Osteoblast (primary cell): Measurements from ENCODE around the gene CD38. TPM values are rescaled to one million over a fixed set of nuclear protein-coding genes. Genes with fewer than 3 reads are reported as not detected.

Source experiments
- DNase-seq: peaks from one replicate; pipeline ENCODE4 v3.0.0; 2011; ENCODE audit warnings: low spot score, mixed read lengths; ENCODE audit not compliant: insufficient read length; ENCODE audit errors: missing footprints
- H2AFZ ChIP-seq: 2 replicates; pipeline ENCODE4 v1.6.0; 2011; ENCODE audit warnings: mild to moderate bottlenecking, low read length
- H3K27ac ChIP-seq: 2 replicates; pipeline ENCODE4 v1.5.1; 2011; ENCODE audit warnings: mild to moderate bottlenecking, low read depth, low read length, moderate library complexity
- H3K27me3 ChIP-seq: 2 replicates; pipeline ENCODE4 v1.6.0; 2012; ENCODE audit warnings: mild to moderate bottlenecking, control low read depth, inconsistent platforms, low read length, moderate library complexity; ENCODE audit not compliant: insufficient read depth
- H3K36me3 ChIP-seq: 2 replicates; pipeline ENCODE4 v1.5.1; 2011; ENCODE audit warnings: mild to moderate bottlenecking, low read length, control low read depth, moderate library complexity; ENCODE audit not compliant: insufficient read depth
- H3K4me1 ChIP-seq: 2 replicates; pipeline ENCODE4 v1.5.1; 2011; ENCODE audit warnings: mild to moderate bottlenecking, low read length, control low read depth, moderate library complexity; ENCODE audit not compliant: insufficient read depth
- H3K4me2 ChIP-seq: 2 replicates; pipeline ENCODE4 v1.6.0; 2011; ENCODE audit warnings: mild to moderate bottlenecking, low read length; ENCODE audit not compliant: insufficient read depth
- H3K4me3 ChIP-seq: fragments of 200-600 bp; sonication (generic); 3 replicates; pipeline ENCODE4 v1.5.1; 2012; ENCODE audit warnings: mild to moderate bottlenecking, low read length, inconsistent platforms; ENCODE audit not compliant: insufficient read depth
- H3K79me2 ChIP-seq: 2 replicates; pipeline ENCODE4 v1.6.0; 2012; ENCODE audit warnings: mild to moderate bottlenecking, low read length, control low read depth, inconsistent platforms; ENCODE audit not compliant: insufficient read depth
- H3K9me3 ChIP-seq: 2 replicates; pipeline ENCODE4 v1.5.1; 2011; ENCODE audit warnings: low read depth, low read length, control low read depth
- H4K20me1 ChIP-seq: 2 replicates; pipeline ENCODE4 v1.6.0; 2012; ENCODE audit warnings: mild to moderate bottlenecking, low read length, control low read depth; ENCODE audit not compliant: insufficient read depth
- total RNA-seq: library from RNA; depleted of rRNA; stranded (reverse); fragments of >200 nt; gene quantifications from 2 replicates; pipeline ENCODE4 v1.2.3, GENCODE V29; 2012
- TF ChIP-seq, protein P1 (sequence below): IDR thresholded peaks from 2 replicates; pipeline ENCODE4 v1.5.1; 2011; ENCODE audit warnings: mild to moderate bottlenecking, low read depth, low read length, moderate library complexity; ENCODE audit errors: extremely low read depth

CD38 gene
- total RNA-seq, 1 donor: under 0.01 TPM

DNA sequence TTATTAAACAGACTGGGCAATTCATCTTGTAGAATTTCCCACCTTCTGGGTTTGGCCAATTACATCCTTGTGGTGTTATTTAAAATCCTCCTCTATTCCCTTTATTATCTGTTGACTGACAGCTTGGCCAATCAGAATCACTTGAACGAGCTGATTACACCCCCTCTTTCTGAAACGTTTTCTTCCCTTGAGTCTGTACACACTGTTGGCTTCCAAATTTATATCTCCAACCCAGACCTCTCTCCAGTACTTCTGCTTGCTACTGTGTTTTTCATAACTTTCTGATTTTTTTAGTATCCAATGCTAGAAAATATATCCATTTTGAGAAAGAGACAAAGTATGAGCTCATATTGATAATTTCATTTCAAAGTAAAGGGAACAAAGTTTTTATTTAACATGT, 14.8 kb downstream of the CD38 start:
- Histone ChIP-seq H4K20me1 (no peaks in the 10 kb centered on the region), H3K4me3 (no peak overlapping the region), H3K9me3 (no peaks in the 10 kb centered on the region), H3K79me2 (no peaks in the 10 kb centered on the region), H2AFZ (no peak overlapping the region), H3K4me1 (no peaks in the 10 kb centered on the region), H3K36me3 (no peaks in the 10 kb centered on the region), H3K27me3 (peaks cover 60% of the 10 kb centered on the region), H3K27ac (no peak overlapping the region), H3K4me2 (no peak overlapping the region)
- no peak for DNase-seq
- TF ChIP-seq, protein P1, sequence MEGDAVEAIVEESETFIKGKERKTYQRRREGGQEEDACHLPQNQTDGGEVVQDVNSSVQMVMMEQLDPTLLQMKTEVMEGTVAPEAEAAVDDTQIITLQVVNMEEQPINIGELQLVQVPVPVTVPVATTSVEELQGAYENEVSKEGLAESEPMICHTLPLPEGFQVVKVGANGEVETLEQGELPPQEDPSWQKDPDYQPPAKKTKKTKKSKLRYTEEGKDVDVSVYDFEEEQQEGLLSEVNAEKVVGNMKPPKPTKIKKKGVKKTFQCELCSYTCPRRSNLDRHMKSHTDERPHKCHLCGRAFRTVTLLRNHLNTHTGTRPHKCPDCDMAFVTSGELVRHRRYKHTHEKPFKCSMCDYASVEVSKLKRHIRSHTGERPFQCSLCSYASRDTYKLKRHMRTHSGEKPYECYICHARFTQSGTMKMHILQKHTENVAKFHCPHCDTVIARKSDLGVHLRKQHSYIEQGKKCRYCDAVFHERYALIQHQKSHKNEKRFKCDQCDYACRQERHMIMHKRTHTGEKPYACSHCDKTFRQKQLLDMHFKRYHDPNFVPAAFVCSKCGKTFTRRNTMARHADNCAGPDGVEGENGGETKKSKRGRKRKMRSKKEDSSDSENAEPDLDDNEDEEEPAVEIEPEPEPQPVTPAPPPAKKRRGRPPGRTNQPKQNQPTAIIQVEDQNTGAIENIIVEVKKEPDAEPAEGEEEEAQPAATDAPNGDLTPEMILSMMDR: no peak

DNA sequence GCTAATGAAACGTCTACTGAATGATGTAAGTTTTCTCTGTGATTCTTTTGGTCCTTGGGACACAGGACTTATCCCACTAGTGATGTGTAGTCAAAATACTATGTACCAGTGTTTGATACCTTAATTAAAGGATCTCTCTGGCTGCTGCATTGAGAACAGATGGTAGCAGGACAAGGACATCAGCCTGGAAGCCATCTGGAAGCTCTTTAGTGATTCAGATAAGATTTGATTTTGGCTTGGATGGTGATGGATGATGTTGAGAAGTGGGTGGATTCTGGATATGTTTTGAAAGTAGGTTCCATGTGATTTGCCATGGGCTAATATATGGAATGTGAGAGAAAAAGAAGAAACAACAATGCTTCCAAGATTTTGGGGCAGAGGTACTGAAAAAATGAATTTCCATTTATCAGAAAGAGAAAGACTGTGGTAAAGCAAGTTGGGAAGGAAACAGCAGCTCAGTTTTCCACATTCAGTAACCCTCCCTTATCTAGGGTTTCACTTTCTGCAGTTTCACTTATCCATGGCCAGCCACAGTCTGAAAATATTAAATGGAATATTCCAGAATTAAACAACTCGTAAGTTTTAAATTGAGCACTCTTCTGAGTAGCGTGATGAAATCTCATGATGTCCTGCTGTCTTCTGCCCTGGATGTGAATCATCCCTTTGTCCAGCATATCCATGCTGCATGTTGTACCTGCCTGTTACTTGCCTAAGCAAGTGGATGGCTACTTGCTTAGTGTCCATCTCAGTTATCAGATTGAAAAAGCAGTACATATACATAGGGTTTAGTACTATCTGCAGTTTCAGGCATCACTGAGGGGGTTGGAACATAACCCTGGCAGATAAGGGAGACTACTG, 15.6 kb downstream of the CD38 start:
- no peak overlapping the region for H3K27ac ChIP-seq
- TF ChIP-seq, protein P1: no peak
- H3K9me3 ChIP-seq: no peaks in the 10 kb centered on the region
- no peaks in the 10 kb centered on the region for H3K4me1 ChIP-seq
- no peak overlapping the region for H2AFZ ChIP-seq
- H3K4me3 ChIP-seq: no peak overlapping the region
- H3K4me2 ChIP-seq: no peak overlapping the region
- no peak for DNase-seq
- H4K20me1 ChIP-seq: no peaks in the 10 kb centered on the region
- H3K79me2 ChIP-seq: no peaks in the 10 kb centered on the region
- H3K27me3 ChIP-seq: peaks cover 63% of the 10 kb centered on the region
- no peaks in the 10 kb centered on the region for H3K36me3 ChIP-seq

DNA sequence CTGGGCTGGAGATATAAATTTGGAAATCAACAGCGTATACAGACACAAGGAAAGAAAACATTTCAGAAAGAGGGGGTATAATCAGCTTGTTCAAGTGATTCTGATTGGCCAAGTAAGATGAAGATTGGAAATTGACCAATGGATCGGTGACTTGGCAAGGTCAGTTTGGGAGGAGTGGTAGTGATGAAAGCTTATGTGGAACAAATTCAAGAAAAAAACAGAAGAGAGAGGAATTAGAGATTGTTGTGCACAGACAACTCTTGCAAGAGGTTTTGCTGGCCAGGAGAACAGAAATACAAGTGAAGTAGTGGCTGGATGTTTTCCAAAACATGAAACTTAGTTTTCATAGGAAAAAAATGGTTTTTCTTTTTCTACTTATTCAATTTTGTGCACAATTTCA, 16.3 kb downstream of the CD38 start:
- Histone ChIP-seq H4K20me1 (no peaks in the 10 kb centered on the region), H3K36me3 (no peaks in the 10 kb centered on the region), H3K4me2 (no peak overlapping the region), H3K27me3 (peaks cover 64% of the 10 kb centered on the region), H3K79me2 (no peaks in the 10 kb centered on the region), H2AFZ (no peak overlapping the region), H3K9me3 (no peaks in the 10 kb centered on the region), H3K4me1 (no peaks in the 10 kb centered on the region), H3K4me3 (no peak overlapping the region), H3K27ac (no peak overlapping the region)
- TF ChIP-seq, protein P1: no peak
- DNase-seq: no peak

DNA sequence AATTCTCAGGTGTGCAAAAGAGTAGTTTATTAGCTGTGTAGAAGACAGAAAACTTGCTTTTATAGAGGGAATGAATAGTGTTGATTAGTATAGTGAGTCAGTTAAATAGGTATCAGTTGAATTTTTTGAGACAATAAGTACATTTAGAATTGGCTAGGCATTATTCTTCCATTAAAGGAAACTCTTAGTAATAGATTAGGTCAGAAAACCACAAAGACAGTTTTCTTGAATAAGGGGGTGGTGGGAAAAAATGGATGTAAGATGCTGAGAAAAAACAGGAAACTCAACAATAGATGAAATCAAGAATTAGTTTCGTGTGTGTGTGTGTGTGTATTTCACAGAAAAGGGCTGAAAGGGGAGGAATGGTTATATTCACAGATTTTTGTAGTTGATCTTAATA, 16.8 kb downstream of the CD38 start:
- H3K9me3 ChIP-seq: no peaks in the 10 kb centered on the region
- no peak for DNase-seq

More for the DNA sequence above, 16.8 kb downstream of the CD38 start:
- H3K4me3 ChIP-seq: no peak overlapping the region
- no peak overlapping the region for H3K4me2 ChIP-seq
- H4K20me1 ChIP-seq: no peaks in the 10 kb centered on the region
- H3K4me1 ChIP-seq: no peaks in the 10 kb centered on the region
- H3K27me3 ChIP-seq: peaks cover 65% of the 10 kb centered on the region
- no peaks in the 10 kb centered on the region for H3K36me3 ChIP-seq
- no peak overlapping the region for H3K27ac ChIP-seq
- no peaks in the 10 kb centered on the region for H3K79me2 ChIP-seq
- TF ChIP-seq, protein P1: no peak
- no peak overlapping the region for H2AFZ ChIP-seq
